Retinal pigment epithelial cell (primary cell): ENCODE results near the gene ADCY2.

Experiments used
- DNase-seq: peaks from one replicate; pipeline ENCODE4 v3.0.0-alpha.2; 2010; ENCODE audit warnings: low read depth
- H3K4me3 ChIP-seq: 2 replicates; pipeline ENCODE4 v1.5.1; 2011; ENCODE audit warnings: mild to moderate bottlenecking, low read length, control low read depth, moderate library complexity
- TF ChIP-seq, protein P1 (sequence below): conservative IDR thresholded peaks from 2 replicates; pipeline ENCODE4 v1.5.1; 2011; ENCODE audit warnings: low read depth, low read length, control low read depth, inconsistent platforms

ADCY2 gene

DNA sequence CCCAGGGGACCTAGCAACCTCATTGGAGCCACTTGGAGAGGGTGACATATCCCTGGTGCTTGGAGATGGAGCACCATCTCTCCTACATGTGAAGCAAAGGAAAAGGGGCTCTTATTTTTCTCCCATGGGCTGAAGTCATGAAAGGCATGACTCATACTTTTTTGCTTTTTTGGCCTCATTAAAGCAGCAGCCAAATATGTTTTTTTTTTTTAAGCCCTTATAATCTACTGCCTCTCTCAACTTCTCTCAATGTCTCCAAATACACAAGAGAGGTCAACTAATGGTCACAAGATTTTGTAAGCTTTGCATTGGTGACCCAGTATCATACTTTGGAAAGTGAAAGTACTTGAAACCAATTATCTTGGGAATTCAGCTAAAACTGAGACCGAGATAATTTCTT lies 456.6 kb downstream of the ADCY2 start:
- TF ChIP-seq, protein P1, sequence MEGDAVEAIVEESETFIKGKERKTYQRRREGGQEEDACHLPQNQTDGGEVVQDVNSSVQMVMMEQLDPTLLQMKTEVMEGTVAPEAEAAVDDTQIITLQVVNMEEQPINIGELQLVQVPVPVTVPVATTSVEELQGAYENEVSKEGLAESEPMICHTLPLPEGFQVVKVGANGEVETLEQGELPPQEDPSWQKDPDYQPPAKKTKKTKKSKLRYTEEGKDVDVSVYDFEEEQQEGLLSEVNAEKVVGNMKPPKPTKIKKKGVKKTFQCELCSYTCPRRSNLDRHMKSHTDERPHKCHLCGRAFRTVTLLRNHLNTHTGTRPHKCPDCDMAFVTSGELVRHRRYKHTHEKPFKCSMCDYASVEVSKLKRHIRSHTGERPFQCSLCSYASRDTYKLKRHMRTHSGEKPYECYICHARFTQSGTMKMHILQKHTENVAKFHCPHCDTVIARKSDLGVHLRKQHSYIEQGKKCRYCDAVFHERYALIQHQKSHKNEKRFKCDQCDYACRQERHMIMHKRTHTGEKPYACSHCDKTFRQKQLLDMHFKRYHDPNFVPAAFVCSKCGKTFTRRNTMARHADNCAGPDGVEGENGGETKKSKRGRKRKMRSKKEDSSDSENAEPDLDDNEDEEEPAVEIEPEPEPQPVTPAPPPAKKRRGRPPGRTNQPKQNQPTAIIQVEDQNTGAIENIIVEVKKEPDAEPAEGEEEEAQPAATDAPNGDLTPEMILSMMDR, result no peak
- H3K4me3 ChIP-seq, result no peak overlapping the region
- DNase-seq, result peak; percentile 76

DNA sequence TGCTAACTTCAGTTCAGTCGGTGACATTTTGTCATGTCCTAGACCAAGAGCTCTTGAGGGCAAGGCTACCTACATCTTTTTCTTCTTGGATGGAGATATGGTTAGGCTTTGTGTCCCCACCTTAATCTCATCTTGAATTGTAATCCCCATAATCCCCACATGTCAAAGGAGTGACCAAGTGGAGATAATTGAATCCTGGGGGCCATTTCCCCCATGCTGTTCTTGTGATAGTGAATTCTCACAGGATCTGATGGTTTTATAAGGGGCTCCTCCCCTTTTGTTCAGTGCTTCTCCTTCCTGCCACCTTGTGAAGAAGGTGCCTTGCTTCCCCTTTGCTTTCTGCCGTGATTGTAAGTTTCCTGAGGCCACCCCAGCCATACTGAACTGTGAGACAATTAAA lies 457.1 kb downstream of the ADCY2 start:
- DNase-seq, result no peak
- TF ChIP-seq, protein P1, result no peak
- H3K4me3 ChIP-seq, result no peak overlapping the region

DNA sequence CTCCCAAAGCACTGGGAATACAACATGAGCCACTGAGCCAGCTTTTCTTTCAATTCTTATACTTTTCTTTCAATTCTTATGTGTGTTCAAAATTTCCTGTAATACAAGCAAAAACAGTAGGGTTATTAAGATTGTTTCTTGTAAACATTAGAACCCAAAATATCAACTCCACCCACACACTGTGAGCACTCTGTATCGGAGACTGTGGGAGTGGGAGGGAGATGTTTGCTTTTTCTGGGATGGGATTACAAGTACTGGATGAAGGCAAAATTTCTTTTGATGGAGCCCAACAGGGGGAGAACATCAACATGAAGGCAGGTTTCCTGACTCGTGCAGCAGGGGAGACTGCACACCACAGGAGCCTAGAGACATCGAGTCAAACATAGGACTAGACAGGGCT lies 459.7 kb downstream of the ADCY2 start:
- no peak overlapping the region for H3K4me3 ChIP-seq
- TF ChIP-seq, protein P1, result no peak
- no peak for DNase-seq

DNA sequence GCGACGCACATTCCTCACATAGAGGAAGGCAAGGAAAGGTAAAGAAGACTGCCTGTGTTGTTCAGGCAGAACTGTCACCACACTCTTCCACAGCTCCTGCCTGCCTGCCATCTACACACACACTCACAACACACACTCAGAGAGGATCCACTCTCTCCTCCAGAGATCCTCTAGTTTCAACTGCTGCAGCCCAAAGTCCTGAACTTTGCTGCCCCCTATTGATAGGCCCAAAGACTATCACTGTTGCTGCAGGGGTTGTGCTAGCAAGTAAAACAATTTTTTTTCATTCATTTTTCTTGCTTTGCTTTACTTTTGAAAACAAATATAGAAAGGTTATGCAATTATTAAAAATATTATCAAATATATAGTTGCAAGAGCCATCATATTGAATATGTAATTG lies 460.9 kb downstream of the ADCY2 start:
- TF ChIP-seq, protein P1, result peak; percentile 87
- DNase-seq, result no peak

DNA sequence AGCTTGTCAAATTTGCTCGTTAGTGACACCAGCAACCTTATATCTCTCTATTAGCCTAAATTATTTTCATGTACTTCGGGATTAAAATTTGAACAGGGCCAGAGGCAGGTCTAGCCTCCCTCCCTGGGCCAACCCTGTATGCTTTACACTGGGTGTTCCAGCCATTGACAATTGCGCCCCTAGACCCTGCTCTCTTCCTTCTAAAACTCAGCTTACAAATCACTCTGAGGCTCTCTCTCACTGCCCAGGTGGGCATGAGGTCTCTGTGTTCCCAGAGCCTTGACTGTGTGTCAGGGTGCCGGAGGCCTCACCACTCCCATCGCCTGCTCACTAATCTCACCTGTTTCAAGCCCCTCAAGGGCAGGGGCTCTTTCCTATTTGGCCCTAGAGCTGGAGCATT lies 461.4 kb downstream of the ADCY2 start:
- no peak for DNase-seq
- H3K4me3 ChIP-seq, result no peak overlapping the region
- TF ChIP-seq, protein P1, result no peak

More for the DNA sequence above, 460.9 kb downstream of the ADCY2 start:
- H3K4me3 ChIP-seq, result no peak overlapping the region

DNA sequence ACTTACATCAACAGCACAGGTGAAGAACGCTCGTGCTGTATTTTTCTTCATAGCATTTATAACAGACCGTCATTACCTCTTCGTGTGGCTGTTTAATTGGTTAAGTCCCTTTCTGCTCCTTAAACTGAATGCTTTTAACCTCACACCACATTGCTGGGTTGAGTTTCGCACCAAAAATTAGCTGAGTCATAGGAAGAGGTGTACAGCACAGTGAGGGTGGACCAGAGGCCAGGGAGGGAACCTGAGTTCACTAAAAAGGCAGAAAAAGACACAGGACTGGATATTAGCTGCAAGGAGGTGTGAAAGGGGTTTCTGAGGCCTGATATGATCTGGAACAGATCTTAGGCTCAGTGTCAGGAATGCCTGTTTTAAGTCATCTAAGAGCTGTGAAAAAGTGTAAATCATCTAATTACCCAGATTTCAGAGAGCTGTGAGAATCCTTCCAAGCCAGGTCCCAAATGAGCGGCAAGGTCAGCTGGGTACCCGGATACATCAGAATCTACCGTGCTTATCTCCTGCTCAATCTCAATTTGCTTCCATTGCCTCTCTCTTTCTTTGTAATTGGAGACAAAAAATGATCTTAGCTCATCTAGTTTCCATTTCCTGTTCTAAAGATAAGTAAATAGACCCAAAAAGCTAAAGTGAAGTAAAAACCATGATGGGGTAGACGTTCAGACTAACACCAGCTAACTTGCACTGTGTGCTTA lies 462.1 kb downstream of the ADCY2 start:
- TF ChIP-seq, protein P1, result no peak
- no peak overlapping the region for H3K4me3 ChIP-seq
- no peak for DNase-seq

DNA sequence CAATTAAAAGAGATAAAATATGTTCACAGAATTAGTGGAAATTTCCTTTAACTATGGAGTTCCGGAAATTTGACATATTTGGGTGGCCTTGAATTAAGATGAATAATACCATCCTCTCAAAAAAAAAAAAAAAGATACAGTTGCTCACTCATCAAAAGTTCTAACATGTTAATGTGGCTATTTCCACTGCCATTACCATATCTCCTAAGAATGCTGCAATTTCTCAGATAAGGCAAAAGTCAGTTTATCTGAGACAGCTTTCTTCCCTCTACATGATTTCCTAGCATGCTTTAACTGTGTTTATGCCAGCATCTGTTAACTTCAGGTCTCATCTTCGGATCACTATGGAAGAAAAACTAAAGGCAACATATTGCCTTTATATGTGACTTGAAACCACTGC lies 470.3 kb downstream of the ADCY2 start:
- TF ChIP-seq, protein P1, result no peak
- DNase-seq, result no peak
- H3K4me3 ChIP-seq, result no peak overlapping the region
